A549 treated with ZK216348 at 1 μM for 4 hours (cell line): ENCODE results near the gene TAF11L4. TPM values are rescaled to one million over a fixed set of nuclear protein-coding genes. Genes with fewer than 3 reads are reported as not detected.

ENCODE experiments used
- total RNA-seq: library from RNA; stranded (reverse); fragments of 200-300 nt; extraction: Qiagen RNA extraction; gene quantifications from 5 replicates; pipeline ENCODE4 v1.2.3, GENCODE V29; 2022; ENCODE audit warnings: low read depth

The TAF11L4 gene
- total RNA-seq, result not detected in 5 replicates

DNA sequence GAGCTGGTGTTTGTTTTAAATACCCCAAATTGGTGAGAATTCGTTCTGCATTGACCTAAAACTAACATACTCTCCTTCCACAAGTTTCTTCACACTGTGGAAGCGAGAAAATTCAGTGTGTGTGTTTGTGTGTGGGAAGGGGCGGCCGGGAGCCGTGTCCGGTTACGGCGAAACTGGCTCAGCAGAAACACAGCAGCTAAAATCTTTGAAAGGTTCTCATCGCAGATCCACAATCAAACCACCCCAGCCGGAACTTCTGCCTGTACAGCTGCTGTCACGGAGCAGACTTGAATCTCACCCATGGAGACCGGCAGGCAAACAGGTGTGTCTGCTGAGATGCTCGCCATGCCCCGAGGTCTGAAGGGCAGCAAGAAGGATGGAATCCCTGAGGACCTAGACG, at the start of gene TAF11L4:
TSS of gene TAF11L4 (plus strand) at position 301 of the 400 bp plus-strand sequence.

DNA sequence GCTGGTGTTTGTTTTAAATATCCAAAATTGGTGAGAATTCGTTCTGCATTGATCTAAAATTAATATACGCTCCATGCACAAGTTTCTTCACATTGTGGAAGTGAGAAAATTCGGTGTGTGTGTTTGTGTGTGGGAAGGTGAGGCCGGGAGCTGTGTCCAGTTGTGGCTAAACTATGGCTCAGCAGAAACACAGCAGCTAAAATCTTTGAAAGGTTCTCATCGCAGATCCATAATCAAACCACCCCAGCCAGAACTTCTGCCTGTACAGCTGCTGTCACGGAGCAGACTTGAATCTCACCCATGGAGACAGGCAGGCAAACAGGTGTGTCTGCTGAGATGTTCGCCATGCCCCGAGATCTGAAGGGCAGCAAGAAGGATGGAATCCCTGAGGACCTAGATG, 23.7 kb upstream of the TAF11L4 start, which contains the start of gene TAF11L2:
TSS of gene TAF11L2 (plus strand) at position 301 of the 400 bp plus-strand sequence.

DNA sequence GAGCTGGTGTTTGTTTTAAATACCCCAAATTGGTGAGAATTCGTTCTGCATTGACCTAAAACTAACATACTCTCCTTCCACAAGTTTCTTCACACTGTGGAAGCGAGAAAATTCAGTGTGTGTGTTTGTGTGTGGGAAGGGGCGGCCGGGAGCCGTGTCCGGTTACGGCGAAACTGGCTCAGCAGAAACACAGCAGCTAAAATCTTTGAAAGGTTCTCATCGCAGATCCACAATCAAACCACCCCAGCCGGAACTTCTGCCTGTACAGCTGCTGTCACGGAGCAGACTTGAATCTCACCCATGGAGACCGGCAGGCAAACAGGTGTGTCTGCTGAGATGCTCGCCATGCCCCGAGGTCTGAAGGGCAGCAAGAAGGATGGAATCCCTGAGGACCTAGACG, 3.5 kb upstream of the TAF11L4 start, which contains the start of gene TAF11L3:
TSS of gene TAF11L3 (plus strand) at position 301 of the 400 bp plus-strand sequence.

DNA sequence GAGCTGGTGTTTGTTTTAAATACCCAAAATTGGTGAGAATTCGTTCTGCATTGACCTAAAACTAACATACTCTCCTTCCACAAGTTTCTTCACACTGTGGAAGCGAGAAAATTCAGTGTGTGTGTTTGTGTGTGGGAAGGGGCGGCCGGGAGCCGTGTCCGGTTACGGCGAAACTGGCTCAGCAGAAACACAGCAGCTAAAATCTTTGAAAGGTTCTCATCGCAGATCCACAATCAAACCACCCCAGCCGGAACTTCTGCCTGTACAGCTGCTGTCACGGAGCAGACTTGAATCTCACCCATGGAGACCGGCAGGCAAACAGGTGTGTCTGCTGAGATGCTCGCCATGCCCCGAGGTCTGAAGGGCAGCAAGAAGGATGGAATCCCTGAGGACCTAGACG, 3.3 kb downstream of the TAF11L4 start, which contains the start of gene TAF11L5:
TSS of gene TAF11L5 (plus strand) at position 301 of the 400 bp plus-strand sequence.

GRCh38 chr5:17528369-17528768, 6.8 kb downstream of the TAF11L4 start, which contains the start of gene TAF11L6:
TSS of gene TAF11L6 (plus strand) at chr5:17528669.

Other genes starting within 250 kb of the TAF11L4 start
- not detected in 5 replicates for gene TAF11L2, start 23.6 kb upstream of the TAF11L4 start, total RNA-seq
- gene TAF11L3, start 3.4 kb upstream of the TAF11L4 start, total RNA-seq, result not detected in 5 replicates
- gene TAF11L5, start 3.4 kb downstream of the TAF11L4 start, total RNA-seq, result not detected in 5 replicates
- gene TAF11L6, start 6.9 kb downstream of the TAF11L4 start, total RNA-seq, result not detected in 5 replicates
- not detected in 5 replicates for gene TAF11L7, start 64.0 kb downstream of the TAF11L4 start, total RNA-seq
- not detected in 5 replicates for gene TAF11L8, start 69.2 kb downstream of the TAF11L4 start, total RNA-seq
- gene TAF11L9, start 72.6 kb downstream of the TAF11L4 start, total RNA-seq, result not detected in 5 replicates
- not detected in 5 replicates for gene TAF11L10, start 76.0 kb downstream of the TAF11L4 start, total RNA-seq
- 0.18 to 0.24 TPM in 2 of 5 replicates, not detected in the others for gene TAF11L11, start 82.4 kb downstream of the TAF11L4 start, total RNA-seq
- 0.26 TPM in 1 of 5 replicates, not detected in the others for gene TAF11L12, start 88.6 kb downstream of the TAF11L4 start, total RNA-seq
- not detected in 5 replicates for gene TAF11L13, start 110.3 kb downstream of the TAF11L4 start, total RNA-seq
- not detected in 5 replicates for gene TAF11L14, start 112.7 kb downstream of the TAF11L4 start, total RNA-seq